ENCODE measurements around the gene OR2M5. TPM values are rescaled to one million over a fixed set of nuclear protein-coding genes. Genes with fewer than 3 reads are reported as not detected.

OR2M5 gene
- total RNA-seq, 1 donor from 2014 or later: not detected

Other genes starting within 250 kb of the OR2M5 start
- gene OR2W3, start 249.6 kb upstream of the OR2M5 start, total RNA-seq: not detected
- not detected for gene OR2T8, start 224.9 kb upstream of the OR2M5 start, total RNA-seq
- gene OR2AJ1, start 220.3 kb upstream of the OR2M5 start, total RNA-seq: not detected
- not detected for gene OR2L8, start 196.3 kb upstream of the OR2M5 start, total RNA-seq
- not detected for gene OR2AK2, start 179.9 kb upstream of the OR2M5 start, total RNA-seq
- not detected for gene OR2L5, start 131.5 kb upstream of the OR2M5 start, total RNA-seq
- gene OR2L2, start 115.1 kb upstream of the OR2M5 start, total RNA-seq: not detected
- gene OR2L3, start 98.3 kb upstream of the OR2M5 start, total RNA-seq: not detected
- gene OR2L13, start 50.0 kb upstream of the OR2M5 start, total RNA-seq: not detected
- not detected for gene OR2M2, start 29.7 kb downstream of the OR2M5 start, total RNA-seq
- gene OR2M3, start 52.1 kb downstream of the OR2M5 start, total RNA-seq: not detected
- gene OR2M4, start 86.3 kb downstream of the OR2M5 start, total RNA-seq: not detected
- not detected for gene OR2T33, start 132.8 kb downstream of the OR2M5 start, total RNA-seq
- gene OR2T12, start 158.3 kb downstream of the OR2M5 start, total RNA-seq: not detected
- not detected for gene OR2M7, start 179.4 kb downstream of the OR2M5 start, total RNA-seq
- gene OR14C36, start 203.6 kb downstream of the OR2M5 start, total RNA-seq: not detected
- not detected for gene OR2T4, start 216.5 kb downstream of the OR2M5 start, total RNA-seq
- not detected for gene OR2T6, start 230.6 kb downstream of the OR2M5 start, total RNA-seq

Measured in cardiac septum (tissue), 1 donor.